Glutamatergic neuron (in vitro differentiated cells): Measurements from ENCODE around the gene LRRK1. TPM values are rescaled to one million over a fixed set of nuclear protein-coding genes. Genes with fewer than 3 reads are reported as not detected.

Experiments used
- DNase-seq: peaks from one replicate; pipeline ENCODE4 v3.0.0; 2022
- H3K27ac Mint-ChIP-seq: one replicate; pipeline ENCODE4 v1.8.0; 2020; ENCODE audit warnings: mild to moderate bottlenecking, mixed read lengths, inconsistent platforms; ENCODE audit not compliant: unreplicated experiment
- H3K27me3 Mint-ChIP-seq: one replicate; pipeline ENCODE4 v1.8.0; 2020; ENCODE audit warnings: mild to moderate bottlenecking, moderate library complexity, mixed read lengths, inconsistent platforms; ENCODE audit not compliant: unreplicated experiment
- H3K36me3 Mint-ChIP-seq: one replicate; pipeline ENCODE4 v1.8.0; 2020; ENCODE audit warnings: mild to moderate bottlenecking, mixed read lengths, inconsistent platforms; ENCODE audit not compliant: unreplicated experiment
- H3K4me1 Mint-ChIP-seq: one replicate; pipeline ENCODE4 v1.8.0; 2020; ENCODE audit warnings: mild to moderate bottlenecking, low read depth, mixed read lengths, inconsistent platforms; ENCODE audit not compliant: unreplicated experiment
- H3K4me3 Mint-ChIP-seq: one replicate; pipeline ENCODE4 v1.8.0; 2020; ENCODE audit warnings: mild to moderate bottlenecking, mixed read lengths, inconsistent platforms; ENCODE audit not compliant: unreplicated experiment
- H3K9me3 Mint-ChIP-seq: one replicate; pipeline ENCODE4 v1.8.0; 2020; ENCODE audit warnings: mild to moderate bottlenecking, moderate library complexity, mixed read lengths, inconsistent platforms; ENCODE audit not compliant: unreplicated experiment
- total RNA-seq: library from RNA; stranded (reverse); fragmentation: NEBNext Ultra II Directional; extraction: Animal tissue kit (Norgen Biotek cat#: 25700); gene quantifications from one replicate; pipeline ENCODE4 v1.2.1, GENCODE V29; 2021; ENCODE audit not compliant: unreplicated experiment
- TF ChIP-seq, protein P1 (sequence below): fragments of 200-600 bp; sonication (generic); IDR thresholded peaks from one replicate; pipeline ENCODE4 v1.5.0; 2021; ENCODE audit not compliant: partially characterized antibody, unreplicated experiment

LRRK1 gene
- total RNA-seq, 1 donor from 2014 or later, result 1.5 TPM

- H3K27ac Mint-ChIP-seq, result no peak overlapping the region
- TF ChIP-seq, protein P1, sequence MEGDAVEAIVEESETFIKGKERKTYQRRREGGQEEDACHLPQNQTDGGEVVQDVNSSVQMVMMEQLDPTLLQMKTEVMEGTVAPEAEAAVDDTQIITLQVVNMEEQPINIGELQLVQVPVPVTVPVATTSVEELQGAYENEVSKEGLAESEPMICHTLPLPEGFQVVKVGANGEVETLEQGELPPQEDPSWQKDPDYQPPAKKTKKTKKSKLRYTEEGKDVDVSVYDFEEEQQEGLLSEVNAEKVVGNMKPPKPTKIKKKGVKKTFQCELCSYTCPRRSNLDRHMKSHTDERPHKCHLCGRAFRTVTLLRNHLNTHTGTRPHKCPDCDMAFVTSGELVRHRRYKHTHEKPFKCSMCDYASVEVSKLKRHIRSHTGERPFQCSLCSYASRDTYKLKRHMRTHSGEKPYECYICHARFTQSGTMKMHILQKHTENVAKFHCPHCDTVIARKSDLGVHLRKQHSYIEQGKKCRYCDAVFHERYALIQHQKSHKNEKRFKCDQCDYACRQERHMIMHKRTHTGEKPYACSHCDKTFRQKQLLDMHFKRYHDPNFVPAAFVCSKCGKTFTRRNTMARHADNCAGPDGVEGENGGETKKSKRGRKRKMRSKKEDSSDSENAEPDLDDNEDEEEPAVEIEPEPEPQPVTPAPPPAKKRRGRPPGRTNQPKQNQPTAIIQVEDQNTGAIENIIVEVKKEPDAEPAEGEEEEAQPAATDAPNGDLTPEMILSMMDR, result no peak
- peaks cover 5% of the 10 kb centered on the region for H3K27me3 Mint-ChIP-seq
- DNase-seq, result no peak
- H3K4me1 Mint-ChIP-seq, result peaks cover 30% of the 10 kb centered on the region
- peaks cover 5% of the 10 kb centered on the region for H3K36me3 Mint-ChIP-seq
- no peak overlapping the region for H3K4me3 Mint-ChIP-seq
- H3K9me3 Mint-ChIP-seq, result no peaks in the 10 kb centered on the region
These were observed 18.9 kb upstream of the LRRK1 start for GRCh38 chr15:100900136-100900794.

DNA sequence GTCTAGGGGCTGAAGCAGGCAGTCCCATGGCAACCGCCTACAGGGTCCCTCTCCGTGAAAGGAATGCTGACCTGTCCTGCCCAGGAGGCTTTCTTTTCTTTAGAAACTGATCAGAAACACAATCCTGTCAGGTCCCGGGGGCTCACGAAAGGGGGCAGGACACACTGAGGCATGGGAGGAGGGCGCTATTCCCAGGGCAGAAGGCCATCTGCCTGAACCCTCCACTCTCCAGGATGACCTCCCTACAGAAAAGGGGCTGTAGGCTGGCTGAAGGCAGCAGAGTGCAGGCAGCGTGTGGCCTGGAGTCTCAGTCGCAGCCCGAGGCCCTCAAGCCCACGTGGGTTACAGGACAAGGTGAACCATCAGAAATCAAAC, 18.4 kb upstream of the LRRK1 start:
- Mint-ChIP-seq H3K4me3 (no peak overlapping the region), H3K36me3 (peaks cover 5% of the 10 kb centered on the region), H3K9me3 (no peaks in the 10 kb centered on the region), H3K4me1 (peaks cover 30% of the 10 kb centered on the region), H3K27ac (no peak overlapping the region), H3K27me3 (peaks cover 3% of the 10 kb centered on the region)
- TF ChIP-seq, protein P1, result no peak
- DNase-seq, result no peak

- Mint-ChIP-seq H3K4me3 (no peak overlapping the region), H3K27ac (no peak overlapping the region), H3K36me3 (peaks cover 5% of the 10 kb centered on the region), H3K4me1 (peaks cover 30% of the 10 kb centered on the region), H3K27me3 (peaks cover 3% of the 10 kb centered on the region), H3K9me3 (no peaks in the 10 kb centered on the region)
- no peak for DNase-seq
- TF ChIP-seq, protein P1, result no peak
These were observed 17.9 kb upstream of the LRRK1 start for GRCh38 chr15:100901296-100901695.

- Mint-ChIP-seq H3K36me3 (peaks cover 5% of the 10 kb centered on the region), H3K27me3 (peaks cover 3% of the 10 kb centered on the region), H3K4me1 (peaks cover 30% of the 10 kb centered on the region), H3K27ac (peak overlapping the region; percentile 75), H3K9me3 (no peaks in the 10 kb centered on the region), H3K4me3 (no peak overlapping the region)
- TF ChIP-seq, protein P1, result no peak
- DNase-seq, result no peak
These were observed 17.3 kb upstream of the LRRK1 start for GRCh38 chr15:100901702-100902435.
